ENCODE results near the gene RASA3. TPM values are rescaled to one million over a fixed set of nuclear protein-coding genes. Genes with fewer than 3 reads are reported as not detected.
A peak's percentile ranks its signal among the peaks of the same experiment; 100 is the strongest.

Gene RASA3
- total RNA-seq, 2 experiments from 2014 or later = 3.6 to 17.9 TPM

DNA sequence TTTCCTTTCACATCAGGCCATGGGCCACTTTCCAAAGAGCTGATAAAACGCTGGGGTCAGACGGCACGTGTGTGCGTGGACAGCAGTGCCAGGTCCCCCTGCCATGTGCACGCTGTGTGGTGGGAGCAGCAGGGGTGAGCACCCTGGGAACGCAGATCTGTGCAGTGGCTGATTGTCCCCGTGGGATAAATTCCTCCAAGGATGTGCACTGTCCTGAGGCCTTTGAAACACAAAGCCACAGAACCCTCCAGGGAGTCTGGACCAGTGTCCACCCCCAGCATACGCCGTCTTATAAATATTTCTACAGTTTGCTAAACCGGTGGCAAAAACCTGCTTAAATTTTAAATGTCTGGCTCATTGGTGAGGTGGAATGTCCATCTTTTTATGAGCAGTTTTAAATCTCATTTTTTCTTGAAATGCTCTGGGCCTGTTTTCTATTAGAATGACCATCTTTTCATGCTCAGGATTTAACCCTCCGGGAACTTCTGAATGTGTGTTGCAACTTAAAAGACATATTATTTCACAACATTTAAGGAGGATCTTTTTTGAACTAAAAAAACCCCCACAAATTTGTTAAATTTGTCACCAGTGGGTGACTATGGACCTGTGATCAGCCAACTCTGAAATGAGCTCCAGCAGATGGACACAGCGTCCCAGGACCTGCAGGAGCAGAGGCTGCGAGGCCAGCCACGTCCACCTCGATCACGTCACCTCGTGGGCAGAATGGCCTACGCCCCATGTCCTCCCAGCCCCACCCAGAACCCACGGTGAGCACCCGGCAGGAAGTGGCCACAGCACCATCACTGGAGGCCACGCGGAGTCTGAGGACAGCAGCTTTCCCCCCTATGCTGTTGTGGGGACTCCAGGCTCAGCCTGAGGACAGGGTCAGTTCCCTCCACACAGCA is 68.6 kb downstream of the RASA3 start:
- CTCF ChIA-PET (ENCODE audit: unreplicated experiment) = no interaction called here
- no peak overlapping the region for H2AFZ ChIP-seq (ENCODE audit: low read length)
- H4K20me1 ChIP-seq (ENCODE audit: insufficient read depth, low read length) = no peaks in the 10 kb centered on the region
- intact Hi-C loops (cut with micrococcal nuclease; ENCODE audit: unreplicated experiment) = loop anchor here (2.0 kb wide), 1 partner anchor 39 kb away; no protein-coding TSS in a partner anchor
- DNase-seq (ENCODE audit: low spot score) = no peak
- POLR2A ChIA-PET = interaction anchor here (0.9 kb wide), 1 partner anchor 39 kb away, joined by 7 read pairs; no protein-coding TSS in a partner anchor
- H3K9me2 ChIP-seq (ENCODE audit: insufficient read depth, low read length) = no peaks in the 10 kb centered on the region
- H3K27ac ChIP-seq (ENCODE audit: low read depth, low read length, poor library complexity, severe bottlenecking) = no peak overlapping the region
- no peaks in the 10 kb centered on the region for H3K9me3 ChIP-seq (ENCODE audit: low read length)
- H3K4me1 ChIP-seq (ENCODE audit: insufficient read depth, low read length, poor library complexity, severe bottlenecking) = peaks cover 42% of the 10 kb centered on the region
- H3K79me2 ChIP-seq (ENCODE audit: insufficient read depth, low read depth, low read length) = no peaks in the 10 kb centered on the region
- no TSS peak for BruUV-seq (replicated peaks)
- no peak overlapping the region for H3K4me3 ChIP-seq (ENCODE audit: low read depth, low read length, poor library complexity, severe bottlenecking)
- no peaks in the 10 kb centered on the region for H3K36me3 ChIP-seq (ENCODE audit: insufficient read depth, low read length)
- peak overlapping the region; percentile 82; the same call in 1 of the 2 replicates for H3K4me2 ChIP-seq (ENCODE audit: low read length)
- TF ChIP-seq, protein P1, sequence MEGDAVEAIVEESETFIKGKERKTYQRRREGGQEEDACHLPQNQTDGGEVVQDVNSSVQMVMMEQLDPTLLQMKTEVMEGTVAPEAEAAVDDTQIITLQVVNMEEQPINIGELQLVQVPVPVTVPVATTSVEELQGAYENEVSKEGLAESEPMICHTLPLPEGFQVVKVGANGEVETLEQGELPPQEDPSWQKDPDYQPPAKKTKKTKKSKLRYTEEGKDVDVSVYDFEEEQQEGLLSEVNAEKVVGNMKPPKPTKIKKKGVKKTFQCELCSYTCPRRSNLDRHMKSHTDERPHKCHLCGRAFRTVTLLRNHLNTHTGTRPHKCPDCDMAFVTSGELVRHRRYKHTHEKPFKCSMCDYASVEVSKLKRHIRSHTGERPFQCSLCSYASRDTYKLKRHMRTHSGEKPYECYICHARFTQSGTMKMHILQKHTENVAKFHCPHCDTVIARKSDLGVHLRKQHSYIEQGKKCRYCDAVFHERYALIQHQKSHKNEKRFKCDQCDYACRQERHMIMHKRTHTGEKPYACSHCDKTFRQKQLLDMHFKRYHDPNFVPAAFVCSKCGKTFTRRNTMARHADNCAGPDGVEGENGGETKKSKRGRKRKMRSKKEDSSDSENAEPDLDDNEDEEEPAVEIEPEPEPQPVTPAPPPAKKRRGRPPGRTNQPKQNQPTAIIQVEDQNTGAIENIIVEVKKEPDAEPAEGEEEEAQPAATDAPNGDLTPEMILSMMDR (conservative IDR thresholded peaks at IDR 0.05; ENCODE audit: low read length) = no peak

DNA sequence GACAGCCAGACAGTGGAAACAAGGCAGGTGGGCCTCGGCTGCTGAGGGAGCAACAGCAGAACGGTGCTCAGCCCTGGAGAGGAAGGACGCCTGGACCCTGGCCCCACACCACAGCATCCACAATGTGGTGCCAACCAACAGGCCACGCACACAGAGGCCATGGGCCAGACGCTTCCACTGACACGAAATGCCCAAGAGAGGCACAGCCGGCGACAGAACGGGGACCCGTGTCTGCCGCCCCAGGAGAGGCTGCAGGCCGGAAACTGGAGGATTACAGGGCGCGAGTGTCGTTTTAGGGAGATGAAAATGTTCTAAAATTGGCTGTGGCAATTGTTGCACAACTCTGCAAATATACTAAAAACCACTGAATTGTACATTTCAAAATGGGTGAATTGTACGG is 69.7 kb downstream of the RASA3 start:
- Histone ChIP-seq H3K4me1 (ENCODE audit: insufficient read depth, low read length, poor library complexity, severe bottlenecking) (peaks cover 37% of the 10 kb centered on the region), H3K79me2 (ENCODE audit: insufficient read depth, low read depth, low read length) (no peaks in the 10 kb centered on the region), H3K36me3 (ENCODE audit: insufficient read depth, low read length) (no peaks in the 10 kb centered on the region), H3K9me3 (ENCODE audit: low read length) (no peaks in the 10 kb centered on the region), H3K9me2 (ENCODE audit: insufficient read depth, low read length) (no peaks in the 10 kb centered on the region), H3K27ac (ENCODE audit: low read depth, low read length, poor library complexity, severe bottlenecking) (no peak overlapping the region), H2AFZ (ENCODE audit: low read length) (no peak overlapping the region), H3K4me3 (ENCODE audit: low read depth, low read length, poor library complexity, severe bottlenecking) (no peak overlapping the region), H3K4me2 (ENCODE audit: low read length) (no peak overlapping the region), H4K20me1 (ENCODE audit: insufficient read depth, low read length) (no peaks in the 10 kb centered on the region)
- ChIA-PET CTCF (ENCODE audit: unreplicated experiment) (no interaction called here), POLR2A (no interaction called here)
- DNase-seq (ENCODE audit: low spot score) = no peak
- TF ChIP-seq EZH2phosphoT487 (IDR thresholded peaks at IDR 0.05; ENCODE audit: borderline replicate concordance, low read depth, low read length) = no peak
- TF ChIP-seq, protein P1 (conservative IDR thresholded peaks at IDR 0.05; ENCODE audit: low read length) = no peak
- intact Hi-C loops (cut with micrococcal nuclease; ENCODE audit: unreplicated experiment) = no loop called here
- no TSS peak for BruUV-seq (replicated peaks)

DNA sequence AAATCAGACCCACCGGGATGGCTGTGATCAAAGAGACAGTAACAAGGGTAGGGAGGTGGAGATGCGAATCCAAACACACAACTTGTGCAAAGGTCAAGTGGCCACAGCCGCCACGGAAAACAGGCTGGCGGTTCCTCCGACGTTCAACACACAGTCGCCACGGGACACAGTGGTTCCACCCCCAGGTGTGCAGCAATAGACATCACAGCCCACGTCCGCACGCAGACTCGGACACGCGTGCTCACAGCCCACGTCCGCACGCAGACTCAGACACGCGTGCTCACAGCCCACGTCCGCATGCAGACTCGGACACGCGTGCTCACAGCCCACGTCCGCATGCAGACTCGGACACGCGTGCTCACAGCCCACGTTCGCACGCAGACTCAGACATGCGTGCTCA is 70.1 kb downstream of the RASA3 start:
- H3K9me2 ChIP-seq (ENCODE audit: insufficient read depth, low read length) = no peaks in the 10 kb centered on the region
- H4K20me1 ChIP-seq (ENCODE audit: insufficient read depth, low read length) = no peaks in the 10 kb centered on the region
- ChIA-PET POLR2A (no interaction called here), CTCF (ENCODE audit: unreplicated experiment) (no interaction called here)
- no peak overlapping the region for H3K4me2 ChIP-seq (ENCODE audit: low read length)
- H3K4me3 ChIP-seq (ENCODE audit: low read depth, low read length, poor library complexity, severe bottlenecking) = no peak overlapping the region
- TF ChIP-seq, protein P1 (conservative IDR thresholded peaks at IDR 0.05; ENCODE audit: low read length) = no peak
- TF ChIP-seq EZH2phosphoT487 (IDR thresholded peaks at IDR 0.05; ENCODE audit: borderline replicate concordance, low read depth, low read length) = no peak
- no TSS peak for BruUV-seq (replicated peaks)
- peaks cover 33% of the 10 kb centered on the region for H3K4me1 ChIP-seq (ENCODE audit: insufficient read depth, low read length, poor library complexity, severe bottlenecking)
- no peak overlapping the region for H2AFZ ChIP-seq (ENCODE audit: low read length)
- H3K36me3 ChIP-seq (ENCODE audit: insufficient read depth, low read length) = no peaks in the 10 kb centered on the region
- intact Hi-C loops (cut with micrococcal nuclease; ENCODE audit: unreplicated experiment) = no loop called here
- H3K27ac ChIP-seq (ENCODE audit: low read depth, low read length, poor library complexity, severe bottlenecking) = no peak overlapping the region
- H3K79me2 ChIP-seq (ENCODE audit: insufficient read depth, low read depth, low read length) = no peaks in the 10 kb centered on the region
- no peak for DNase-seq (ENCODE audit: low spot score)
- H3K9me3 ChIP-seq (ENCODE audit: low read length) = no peaks in the 10 kb centered on the region
